NCI-H1436 treated with DMSO at 0.1 percent for 48 hours (cell line): ENCODE measurements around the gene SLC4A1.

ENCODE experiments used
- DNase-seq: peaks from one replicate; lab custom pipeline; 2025; lab: John Stamatoyannopoulos, UW

Gene SLC4A1

GRCh38 chr17:44205962-44206824 is 61.7 kb downstream of the SLC4A1 start:
- no peak for DNase-seq

- no peak for DNase-seq
Measured at GRCh38 chr17:44204441-44204882, 63.5 kb downstream of the SLC4A1 start.

GRCh38 chr17:44203731-44204440 is 64.0 kb downstream of the SLC4A1 start:
- DNase-seq: no peak

DNA sequence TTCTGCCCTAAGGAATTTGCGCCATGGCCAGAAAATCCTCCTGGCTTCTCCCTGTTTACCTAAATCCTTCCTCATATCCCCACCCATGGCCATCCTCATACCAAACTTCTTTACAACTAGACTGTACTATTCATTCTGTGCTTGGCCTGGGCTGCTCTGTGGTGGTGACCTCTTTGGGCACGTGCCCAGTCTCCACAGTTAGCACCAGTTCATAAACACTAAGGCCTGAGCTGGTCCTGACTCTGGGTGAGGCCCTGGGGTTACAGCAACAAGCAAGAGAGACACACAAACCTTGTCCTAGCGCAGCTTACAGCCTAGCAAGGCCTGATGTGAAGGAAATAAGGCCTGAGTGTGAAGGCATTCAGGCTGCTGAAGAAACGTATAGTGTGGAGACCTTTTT is 65.2 kb downstream of the SLC4A1 start:
- no peak for DNase-seq

- no peak for DNase-seq
Measured at GRCh38 chr17:44200478-44201155, 67.3 kb downstream of the SLC4A1 start.

- DNase-seq: peak; percentile 88
Measured at GRCh38 chr17:44199553-44200477, 68.1 kb downstream of the SLC4A1 start, which contains the start of gene ATXN7L3. TSS of gene ATXN7L3 (minus strand) at chr17:44199884. CDS start at chr17:44198070, 1,814 bp downstream.

GRCh38 chr17:44198721-44199552 is 69.0 kb downstream of the SLC4A1 start:
- DNase-seq: no peak
